HUES48 (cell line): Measurements from ENCODE around the gene FASLG.
"Not testable (repeated sequence)": the region's sequence is repeated elsewhere in the genome, so short reads cannot be mapped to it uniquely, and the experiment has no call there.

Experiments
- H3K27ac ChIP-seq: one replicate; pipeline ENCODE4 v1.7.0; 2013; ENCODE audit warnings: low read depth, low read length, inconsistent platforms
- H3K27me3 ChIP-seq: 2 replicates; pipeline ENCODE4 v1.6.1; 2013; ENCODE audit warnings: mild to moderate bottlenecking, low read length; ENCODE audit not compliant: control insufficient read depth, insufficient read depth
- H3K36me3 ChIP-seq: 2 replicates; pipeline ENCODE4 v1.6.1; 2013; ENCODE audit warnings: low read length; ENCODE audit not compliant: control insufficient read depth, insufficient read depth
- H3K4me1 ChIP-seq: 2 replicates; pipeline ENCODE4 v1.6.1; 2013; ENCODE audit warnings: mild to moderate bottlenecking, low read length; ENCODE audit not compliant: control insufficient read depth, insufficient read depth
- H3K4me3 ChIP-seq: 2 replicates; pipeline ENCODE4 v1.5.1; 2013; ENCODE audit warnings: mild to moderate bottlenecking, low read depth, low read length
- H3K9ac ChIP-seq: 2 replicates; pipeline ENCODE4 v1.6.1; 2013; ENCODE audit warnings: mild to moderate bottlenecking, low read depth, low read length, moderate library complexity
- H3K9me3 ChIP-seq: 2 replicates; pipeline ENCODE4 v1.6.1; 2013; ENCODE audit warnings: low read length; ENCODE audit not compliant: control insufficient read depth, insufficient read depth

The FASLG gene

DNA sequence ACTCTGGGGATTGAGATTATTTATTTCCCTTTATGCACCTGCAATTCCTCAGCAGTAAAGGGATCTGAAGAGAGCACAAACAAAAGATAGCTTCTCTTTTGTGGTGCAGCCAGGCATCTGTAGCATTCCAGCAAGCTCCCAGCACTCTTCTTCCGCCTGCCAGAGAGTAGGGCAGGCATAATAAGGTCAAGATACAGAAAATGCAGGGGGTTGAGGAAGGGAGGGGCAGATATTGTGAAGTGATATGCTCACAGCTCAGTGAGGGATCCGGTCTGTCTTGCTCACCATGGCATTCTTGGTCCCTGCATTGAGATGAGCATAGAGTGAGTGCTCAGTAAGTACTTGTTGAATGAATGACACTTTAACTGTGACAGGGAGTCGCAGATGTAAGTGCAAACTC is 23.9 kb downstream of the FASLG start:
- H3K9me3 ChIP-seq: no peaks in the 10 kb centered on the region
- H3K27ac ChIP-seq: no peak overlapping the region
- no peaks in the 10 kb centered on the region for H3K36me3 ChIP-seq
- H3K4me3 ChIP-seq: no peak overlapping the region
- no peak overlapping the region for H3K9ac ChIP-seq
- peaks cover 9% of the 10 kb centered on the region; the same call in 1 of the 2 replicates for H3K4me1 ChIP-seq
- H3K27me3 ChIP-seq: no peaks in the 10 kb centered on the region

- H3K9me3 ChIP-seq: no peaks in the 10 kb centered on the region
- no peak overlapping the region for H3K4me3 ChIP-seq
- H3K4me1 ChIP-seq: 0 out of 2 replicates have a peak, but pooled peaks cover under 1% of the 10 kb centered on the region
- no peak overlapping the region for H3K27ac ChIP-seq
- no peak overlapping the region for H3K9ac ChIP-seq
- no peaks in the 10 kb centered on the region for H3K27me3 ChIP-seq
- no peaks in the 10 kb centered on the region for H3K36me3 ChIP-seq
These were observed 27.2 kb downstream of the FASLG start for GRCh38 chr1:172686143-172686542.

- not testable (repeated sequence) for H3K9me3 ChIP-seq, H3K4me3 ChIP-seq, H3K36me3 ChIP-seq, H3K27ac ChIP-seq, H3K9ac ChIP-seq, H3K4me1 ChIP-seq, H3K27me3 ChIP-seq
These were observed 29.7 kb downstream of the FASLG start for GRCh38 chr1:172688428-172689085.

DNA sequence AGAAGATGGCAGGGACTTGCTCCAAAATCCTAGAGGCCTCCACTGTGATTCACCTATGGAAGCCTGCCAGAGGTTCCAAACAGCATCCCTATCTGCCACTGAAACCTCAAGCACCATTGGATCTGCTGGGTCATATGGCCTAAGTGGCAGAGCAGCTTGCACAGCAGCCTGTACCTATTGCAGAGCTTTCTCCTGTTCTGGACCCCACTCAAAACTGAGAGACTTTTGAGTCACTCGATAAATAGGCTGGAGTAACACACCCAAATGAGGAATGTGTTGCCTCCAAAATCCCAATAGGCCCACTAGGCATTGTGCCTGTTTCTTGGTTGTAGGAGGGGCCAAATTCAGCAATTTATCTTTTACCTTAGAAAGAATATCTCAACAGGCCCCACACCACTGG is 32.0 kb downstream of the FASLG start:
- H3K9ac ChIP-seq, H3K4me3 ChIP-seq, H3K4me1 ChIP-seq, H3K9me3 ChIP-seq, H3K27ac ChIP-seq, H3K36me3 ChIP-seq, H3K27me3 ChIP-seq: not testable (repeated sequence)

DNA sequence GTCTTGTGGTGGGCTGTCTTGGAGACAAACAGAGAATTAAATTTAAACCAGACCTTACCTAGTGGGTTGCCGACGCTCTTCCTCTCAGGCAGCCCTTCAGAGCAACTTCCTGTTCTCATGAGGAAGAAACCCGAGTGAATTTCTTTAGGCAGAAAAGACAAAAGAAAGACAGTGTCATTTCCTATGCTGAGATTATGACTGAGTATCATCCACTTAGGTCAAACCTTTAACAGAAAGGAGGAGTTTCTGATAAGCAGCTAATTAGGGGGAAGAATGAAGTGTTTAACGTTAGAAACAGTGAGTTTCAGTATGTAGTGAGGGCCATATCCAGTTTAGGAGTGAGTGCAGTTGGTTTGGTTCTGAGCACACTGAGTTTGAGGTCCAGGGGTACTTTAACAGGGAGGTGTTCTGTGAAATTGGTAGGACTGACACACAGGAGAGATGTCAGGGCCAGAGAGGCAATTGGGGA is 38.7 kb downstream of the FASLG start:
- H3K9ac ChIP-seq: no peak overlapping the region
- no peaks in the 10 kb centered on the region for H3K4me1 ChIP-seq
- no peak overlapping the region for H3K4me3 ChIP-seq
- H3K27ac ChIP-seq: no peak overlapping the region
- H3K36me3 ChIP-seq: no peaks in the 10 kb centered on the region
- no peaks in the 10 kb centered on the region for H3K27me3 ChIP-seq
- H3K9me3 ChIP-seq: no peaks in the 10 kb centered on the region

GRCh38 chr1:172698224-172698623 is 39.3 kb downstream of the FASLG start:
- Histone ChIP-seq H3K4me3 (no peak overlapping the region), H3K27ac (no peak overlapping the region), H3K9ac (no peak overlapping the region)

GRCh38 chr1:172699111-172699510 is 40.2 kb downstream of the FASLG start:
- no peaks in the 10 kb centered on the region for H3K27me3 ChIP-seq
- H3K9ac ChIP-seq: no peak overlapping the region
- H3K4me1 ChIP-seq: peaks cover 5% of the 10 kb centered on the region
- H3K4me3 ChIP-seq: no peak overlapping the region
- H3K27ac ChIP-seq: no peak overlapping the region
- H3K9me3 ChIP-seq: no peaks in the 10 kb centered on the region
- no peaks in the 10 kb centered on the region for H3K36me3 ChIP-seq

More at GRCh38 chr1:172698224-172698623, 39.3 kb downstream of the FASLG start:
- Histone ChIP-seq H3K36me3 (no peaks in the 10 kb centered on the region), H3K9me3 (no peaks in the 10 kb centered on the region), H3K27me3 (no peaks in the 10 kb centered on the region), H3K4me1 (no peaks in the 10 kb centered on the region)

- no peaks in the 10 kb centered on the region for H3K9me3 ChIP-seq
These were observed 40.9 kb downstream of the FASLG start for GRCh38 chr1:172699695-172700227.

GRCh38 chr1:172700556-172700955 is 41.7 kb downstream of the FASLG start:
- H3K36me3 ChIP-seq: no peaks in the 10 kb centered on the region
- peaks cover 15% of the 10 kb centered on the region for H3K4me1 ChIP-seq
- no peaks in the 10 kb centered on the region for H3K9me3 ChIP-seq
- no peak overlapping the region for H3K4me3 ChIP-seq
- H3K27me3 ChIP-seq: no peaks in the 10 kb centered on the region
- H3K9ac ChIP-seq: no peak overlapping the region
- H3K27ac ChIP-seq: no peak overlapping the region

More at GRCh38 chr1:172699695-172700227, 40.9 kb downstream of the FASLG start:
- Histone ChIP-seq H3K27ac (no peak overlapping the region), H3K4me3 (no peak overlapping the region), H3K27me3 (no peaks in the 10 kb centered on the region), H3K9ac (no peak overlapping the region), H3K36me3 (no peaks in the 10 kb centered on the region), H3K4me1 (peaks cover 11% of the 10 kb centered on the region)

DNA sequence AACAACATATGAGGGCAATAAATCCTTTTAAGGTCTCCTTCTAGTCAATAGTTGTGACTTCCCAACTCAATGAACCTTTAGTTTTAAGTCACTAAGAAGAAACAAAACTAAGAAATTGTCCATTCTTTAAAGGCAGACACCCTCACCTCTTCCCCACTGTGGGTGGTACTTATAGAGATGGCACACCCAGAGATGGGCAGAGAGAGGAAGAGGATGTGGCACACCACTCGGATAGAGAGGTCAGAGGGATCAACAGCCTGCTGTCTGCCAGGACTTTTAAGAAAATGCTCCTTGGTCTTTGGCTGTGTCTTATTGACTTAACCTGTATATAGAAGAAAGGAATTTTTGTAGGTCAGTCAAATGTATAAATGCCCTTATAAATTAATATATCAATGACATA is 45.1 kb downstream of the FASLG start:
- peaks cover 17% of the 10 kb centered on the region for H3K4me1 ChIP-seq
- peak overlapping the region; percentile 7; the same call in 1 of the 2 replicates for H3K4me3 ChIP-seq
- H3K9me3 ChIP-seq: no peaks in the 10 kb centered on the region
- H3K9ac ChIP-seq: no peak overlapping the region
- H3K27me3 ChIP-seq: no peaks in the 10 kb centered on the region
- peak overlapping the region; percentile 37 for H3K27ac ChIP-seq
- no peaks in the 10 kb centered on the region for H3K36me3 ChIP-seq

- H3K4me1 ChIP-seq: peaks cover 17% of the 10 kb centered on the region
- H3K9me3 ChIP-seq: no peaks in the 10 kb centered on the region
- H3K27me3 ChIP-seq: no peaks in the 10 kb centered on the region
- peak overlapping the region; percentile 62 for H3K27ac ChIP-seq
- H3K9ac ChIP-seq: no peak overlapping the region
- peak overlapping the region; percentile 7; the same call in 1 of the 2 replicates for H3K4me3 ChIP-seq
- no peaks in the 10 kb centered on the region for H3K36me3 ChIP-seq
These were observed 45.7 kb downstream of the FASLG start for GRCh38 chr1:172704420-172705210.
